K562 (cell line): ENCODE data around the gene EFCAB12. TPM values are rescaled to one million over a fixed set of nuclear protein-coding genes. Genes with fewer than 3 reads are reported as not detected.
A peak's percentile ranks its signal among the peaks of the same experiment; 100 is the strongest.

ENCODE experiments used
- BRD9 ChIP-seq: fragments of 450-650 bp; IDR thresholded peaks from 2 replicates; pipeline ENCODE4 v1.6.1; 2018; ENCODE audit warnings: low read depth; ENCODE audit not compliant: partially characterized antibody
- CEBPG ChIP-seq, 3 experiments: fragments of 200-800 bp in 1 of 3; sonication (Bioruptor generic) in 1 of 3; sonication (generic) in 1 of 3; formaldehyde crosslinking in 1 of 3; IDR thresholded peaks in 2 of 3; conservative IDR thresholded peaks in 1 of 3; 2 replicates each; pipeline versions ENCODE4 v1.6.1 to v1.8.0; 2016 to 2022; ENCODE audit warnings: missing compliant biosample characterization in 2 of 3, missing genetic modification characterization in 2 of 3, mild to moderate bottlenecking in 1 of 3, missing genetic modification reagents in 1 of 3
- CHD2 ChIP-seq: IDR thresholded peaks from 2 replicates; pipeline ENCODE4 v1.6.1; 2011; ENCODE audit warnings: low read depth, low read length
- CREM ChIP-seq: IDR thresholded peaks from 2 replicates; pipeline ENCODE4 v1.6.1; 2014; ENCODE audit warnings: antibody characterized with exemption, low read depth
- MCM3 ChIP-seq: fragments of 450-650 bp; IDR thresholded peaks from 2 replicates; pipeline ENCODE4 v1.6.1; 2016
- MEIS2 ChIP-seq: fragments of 450-650 bp; IDR thresholded peaks from 2 replicates; pipeline ENCODE4 v1.6.1; 2014; ENCODE audit warnings: mild to moderate bottlenecking; ENCODE audit not compliant: partially characterized antibody
- NR2F6 ChIP-seq: fragments of 450-650 bp; formaldehyde crosslinking; IDR thresholded peaks from 2 replicates; pipeline ENCODE4 v1.4.0; 2020; ENCODE audit warnings: mild to moderate bottlenecking
- ZBTB7A ChIP-seq: IDR thresholded peaks from 2 replicates; pipeline ENCODE4 v1.6.1; 2011; ENCODE audit warnings: low read depth, mild to moderate bottlenecking, low read length, moderate library complexity, borderline replicate concordance; ENCODE audit not compliant: control insufficient read depth
- ZFX ChIP-seq: sonication (generic); formaldehyde crosslinking; IDR thresholded peaks from 2 replicates; pipeline ENCODE4 v1.8.0; 2022; ENCODE audit warnings: mild to moderate bottlenecking, missing genetic modification reagents, moderate library complexity
- ZNF134 ChIP-seq: fragments of 250-450 bp; sonication (Bioruptor Pico); conservative IDR thresholded peaks from 2 replicates; pipeline ENCODE4 v1.4.0; 2020
- ZNF445 ChIP-seq: fragments of 250-450 bp; sonication (Bioruptor Pico); IDR thresholded peaks from 2 replicates; pipeline ENCODE4 v1.4.0; 2020; ENCODE audit warnings: low read depth, mild to moderate bottlenecking, moderate library complexity
- ZNF780A ChIP-seq: fragments of 250-450 bp; sonication (Bioruptor Pico); IDR thresholded peaks from 2 replicates; pipeline ENCODE4 v1.5.0; 2021; ENCODE audit warnings: mild to moderate bottlenecking
- polyA plus RNA-seq, 8 experiments: library from polyadenylated mRNA; depleted of rRNA in 4 of 8; stranded (reverse) in 5 of 8; unstranded in 3 of 8; fragments of >200 nt; fragmentation: Nextera tagmentation in 2 of 8; fragmentation: Illumina TruSeq in 1 of 8; extraction: Ambion mirVana in 2 of 8; extraction: Trizol in 1 of 8; gene quantifications; 2 replicates each; pipeline versions ENCODE4 v1.2.1 to v1.2.3, GENCODE V29; 2011 to 2014; ENCODE audit warnings: inconsistent platforms in 1 of 8, missing spikeins in 1 of 8
- total RNA-seq, 7 experiments: library from RNA; depleted of rRNA in 6 of 7; stranded (reverse); fragments of >200 nt in 6 of 7; fragmentation: Illumina TruSeq in 2 of 7; extraction: Trizol in 2 of 7; gene quantifications; 2 replicates each; pipeline versions ENCODE4 v1.2.1 to v1.2.3, GENCODE V29; 2011 to 2021; ENCODE audit warnings: low replicate concordance in 1 of 7
- TF ChIP-seq, protein P1 (sequence below), 2 experiments: fragments of 200-800 bp in 1 of 2; sonication (Bioruptor generic) in 1 of 2; sonication (generic) in 1 of 2; formaldehyde crosslinking in 1 of 2; IDR thresholded peaks in 1 of 2; conservative IDR thresholded peaks in 1 of 2; 2 replicates each; pipeline versions ENCODE4 v1.5.0 to v1.6.1; 2016 to 2020; ENCODE audit warnings: missing compliant biosample characterization in 1 of 2, missing genetic modification characterization in 1 of 2, missing genetic modification reagents in 1 of 2
- TF ChIP-seq, protein P2 (sequence below), 2 experiments: fragments of 450-650 bp; conservative IDR thresholded peaks; 2 replicates each; pipeline ENCODE4 v1.6.1; 2017; ENCODE audit warnings: mild to moderate bottlenecking in 2 of 2, moderate library complexity in 2 of 2
- TF ChIP-seq, protein P3 (sequence below): fragments of 450-650 bp; IDR thresholded peaks from 2 replicates; pipeline ENCODE4 v1.6.1; 2014; ENCODE audit warnings: low read depth, mild to moderate bottlenecking, moderate library complexity, borderline replicate concordance
- TF ChIP-seq, protein P4 (sequence below): fragments of 200-800 bp; sonication (Bioruptor generic); IDR thresholded peaks from 2 replicates; pipeline ENCODE4 v1.6.1; 2016; ENCODE audit warnings: missing genetic modification characterization, missing compliant biosample characterization

Gene EFCAB12
- total and polyA plus RNA-seq, 9 of the 15 experiments (the other 6 are each of a cell fraction or from before 2014, with no cell fraction given), result 0.08 to 0.95 (median 0.56) TPM; not detected in 1

DNA sequence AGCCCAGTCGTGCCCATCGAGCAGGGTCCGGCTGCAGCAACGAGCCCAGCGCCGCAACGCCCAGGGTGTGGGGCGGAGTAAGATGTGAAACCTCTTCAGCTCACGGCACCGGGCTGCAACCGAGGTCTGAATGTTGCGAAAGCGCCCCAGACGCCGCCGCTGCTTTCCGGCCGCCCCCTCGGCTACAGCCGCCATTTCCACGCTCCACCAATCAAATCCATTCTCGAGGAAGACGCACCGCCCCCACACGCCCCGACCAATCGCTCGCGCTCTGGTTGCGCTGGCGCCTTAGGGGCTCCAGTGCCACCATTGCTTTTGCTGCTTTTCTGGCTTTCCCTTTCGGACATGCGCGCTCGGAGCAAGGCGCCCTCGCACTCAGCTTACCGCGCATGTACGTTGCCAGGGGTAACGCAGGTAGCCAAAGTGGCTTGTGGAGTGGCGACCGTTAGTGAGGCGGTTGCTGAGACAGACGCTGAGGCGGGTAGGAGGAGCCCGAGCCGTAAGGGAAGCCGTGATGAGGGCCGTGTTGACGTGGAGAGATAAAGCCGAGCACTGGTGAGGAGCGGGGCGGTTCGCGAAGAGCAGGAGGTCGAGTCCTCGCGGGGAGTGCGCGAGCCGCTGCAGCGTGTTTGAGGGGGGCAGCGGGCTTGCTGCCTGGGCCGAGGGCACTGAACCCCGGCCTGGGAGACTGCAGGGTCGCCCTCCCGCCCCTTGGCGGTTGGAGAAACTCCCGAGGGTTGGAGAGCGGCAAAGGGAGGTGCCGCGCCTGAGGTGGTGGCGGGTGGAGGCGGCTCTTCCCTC, 11.6 kb upstream of the EFCAB12 start, which contains the start of the genes IFT122 and MBD4 (continued):
- TF ChIP-seq CEBPG (CRISPR knock-in tag; IDR thresholded peaks at IDR 0.05) (peak; percentile 97), CEBPG (tag; conservative IDR thresholded peaks at IDR 0.05 in 1 of 2, IDR thresholded peaks at IDR 0.05 in 1 of 2) (peak; percentile 94 to 95), MCM3 (no peak), ZFX (CRISPR knock-in tag) (peak; percentile 84), ZNF780A (CRISPR knock-in tag) (no peak), CREM (peak; percentile 88), ZNF445 (CRISPR knock-in tag) (no peak), NR2F6 (CRISPR knock-in tag) (no peak), BRD9 (peak; percentile 68), ZNF134 (CRISPR knock-in tag) (no peak), ZBTB7A (peak; percentile 71; the same call in 1 of the 2 replicates), CHD2 (no peak), MEIS2 (peak; percentile 63)
- TF ChIP-seq, protein P1, sequence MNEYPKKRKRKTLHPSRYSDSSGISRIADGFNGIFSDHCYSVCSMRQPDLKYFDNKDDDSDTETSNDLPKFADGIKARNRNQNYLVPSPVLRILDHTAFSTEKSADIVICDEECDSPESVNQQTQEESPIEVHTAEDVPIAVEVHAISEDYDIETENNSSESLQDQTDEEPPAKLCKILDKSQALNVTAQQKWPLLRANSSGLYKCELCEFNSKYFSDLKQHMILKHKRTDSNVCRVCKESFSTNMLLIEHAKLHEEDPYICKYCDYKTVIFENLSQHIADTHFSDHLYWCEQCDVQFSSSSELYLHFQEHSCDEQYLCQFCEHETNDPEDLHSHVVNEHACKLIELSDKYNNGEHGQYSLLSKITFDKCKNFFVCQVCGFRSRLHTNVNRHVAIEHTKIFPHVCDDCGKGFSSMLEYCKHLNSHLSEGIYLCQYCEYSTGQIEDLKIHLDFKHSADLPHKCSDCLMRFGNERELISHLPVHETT (CRISPR knock-in tag; conservative IDR thresholded peaks at IDR 0.05 in 1 of 2, IDR thresholded peaks at IDR 0.05 in 1 of 2), result peak in 1 of 2 experiments; percentile 78; a peak in 2 of 4 replicates
- TF ChIP-seq, protein P2, sequence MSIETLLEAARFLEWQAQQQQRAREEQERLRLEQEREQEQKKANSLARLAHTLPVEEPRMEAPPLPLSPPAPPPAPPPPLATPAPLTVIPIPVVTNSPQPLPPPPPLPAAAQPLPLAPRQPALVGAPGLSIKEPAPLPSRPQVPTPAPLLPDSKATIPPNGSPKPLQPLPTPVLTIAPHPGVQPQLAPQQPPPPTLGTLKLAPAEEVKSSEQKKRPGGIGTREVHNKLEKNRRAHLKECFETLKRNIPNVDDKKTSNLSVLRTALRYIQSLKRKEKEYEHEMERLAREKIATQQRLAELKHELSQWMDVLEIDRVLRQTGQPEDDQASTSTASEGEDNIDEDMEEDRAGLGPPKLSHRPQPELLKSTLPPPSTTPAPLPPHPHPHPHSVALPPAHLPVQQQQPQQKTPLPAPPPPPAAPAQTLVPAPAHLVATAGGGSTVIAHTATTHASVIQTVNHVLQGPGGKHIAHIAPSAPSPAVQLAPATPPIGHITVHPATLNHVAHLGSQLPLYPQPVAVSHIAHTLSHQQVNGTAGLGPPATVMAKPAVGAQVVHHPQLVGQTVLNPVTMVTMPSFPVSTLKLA (conservative IDR thresholded peaks at IDR 0.05), result peak; percentile 42 to 78; a peak in 3 of 4 replicates
- TF ChIP-seq, protein P3, sequence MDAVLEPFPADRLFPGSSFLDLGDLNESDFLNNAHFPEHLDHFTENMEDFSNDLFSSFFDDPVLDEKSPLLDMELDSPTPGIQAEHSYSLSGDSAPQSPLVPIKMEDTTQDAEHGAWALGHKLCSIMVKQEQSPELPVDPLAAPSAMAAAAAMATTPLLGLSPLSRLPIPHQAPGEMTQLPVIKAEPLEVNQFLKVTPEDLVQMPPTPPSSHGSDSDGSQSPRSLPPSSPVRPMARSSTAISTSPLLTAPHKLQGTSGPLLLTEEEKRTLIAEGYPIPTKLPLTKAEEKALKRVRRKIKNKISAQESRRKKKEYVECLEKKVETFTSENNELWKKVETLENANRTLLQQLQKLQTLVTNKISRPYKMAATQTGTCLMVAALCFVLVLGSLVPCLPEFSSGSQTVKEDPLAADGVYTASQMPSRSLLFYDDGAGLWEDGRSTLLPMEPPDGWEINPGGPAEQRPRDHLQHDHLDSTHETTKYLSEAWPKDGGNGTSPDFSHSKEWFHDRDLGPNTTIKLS, result peak; percentile 91
- TF ChIP-seq, protein P4, sequence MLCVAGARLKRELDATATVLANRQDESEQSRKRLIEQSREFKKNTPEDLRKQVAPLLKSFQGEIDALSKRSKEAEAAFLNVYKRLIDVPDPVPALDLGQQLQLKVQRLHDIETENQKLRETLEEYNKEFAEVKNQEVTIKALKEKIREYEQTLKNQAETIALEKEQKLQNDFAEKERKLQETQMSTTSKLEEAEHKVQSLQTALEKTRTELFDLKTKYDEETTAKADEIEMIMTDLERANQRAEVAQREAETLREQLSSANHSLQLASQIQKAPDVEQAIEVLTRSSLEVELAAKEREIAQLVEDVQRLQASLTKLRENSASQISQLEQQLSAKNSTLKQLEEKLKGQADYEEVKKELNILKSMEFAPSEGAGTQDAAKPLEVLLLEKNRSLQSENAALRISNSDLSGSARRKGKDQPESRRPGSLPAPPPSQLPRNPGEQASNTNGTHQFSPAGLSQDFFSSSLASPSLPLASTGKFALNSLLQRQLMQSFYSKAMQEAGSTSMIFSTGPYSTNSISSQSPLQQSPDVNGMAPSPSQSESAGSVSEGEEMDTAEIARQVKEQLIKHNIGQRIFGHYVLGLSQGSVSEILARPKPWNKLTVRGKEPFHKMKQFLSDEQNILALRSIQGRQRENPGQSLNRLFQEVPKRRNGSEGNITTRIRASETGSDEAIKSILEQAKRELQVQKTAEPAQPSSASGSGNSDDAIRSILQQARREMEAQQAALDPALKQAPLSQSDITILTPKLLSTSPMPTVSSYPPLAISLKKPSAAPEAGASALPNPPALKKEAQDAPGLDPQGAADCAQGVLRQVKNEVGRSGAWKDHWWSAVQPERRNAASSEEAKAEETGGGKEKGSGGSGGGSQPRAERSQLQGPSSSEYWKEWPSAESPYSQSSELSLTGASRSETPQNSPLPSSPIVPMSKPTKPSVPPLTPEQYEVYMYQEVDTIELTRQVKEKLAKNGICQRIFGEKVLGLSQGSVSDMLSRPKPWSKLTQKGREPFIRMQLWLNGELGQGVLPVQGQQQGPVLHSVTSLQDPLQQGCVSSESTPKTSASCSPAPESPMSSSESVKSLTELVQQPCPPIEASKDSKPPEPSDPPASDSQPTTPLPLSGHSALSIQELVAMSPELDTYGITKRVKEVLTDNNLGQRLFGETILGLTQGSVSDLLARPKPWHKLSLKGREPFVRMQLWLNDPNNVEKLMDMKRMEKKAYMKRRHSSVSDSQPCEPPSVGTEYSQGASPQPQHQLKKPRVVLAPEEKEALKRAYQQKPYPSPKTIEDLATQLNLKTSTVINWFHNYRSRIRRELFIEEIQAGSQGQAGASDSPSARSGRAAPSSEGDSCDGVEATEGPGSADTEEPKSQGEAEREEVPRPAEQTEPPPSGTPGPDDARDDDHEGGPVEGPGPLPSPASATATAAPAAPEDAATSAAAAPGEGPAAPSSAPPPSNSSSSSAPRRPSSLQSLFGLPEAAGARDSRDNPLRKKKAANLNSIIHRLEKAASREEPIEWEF, result no peak
